NCI-H82 treated with DMSO at 0.1 percent for 48 hours (cell line): ENCODE results near the gene MOB3B.

Experiments
- DNase-seq: peaks from one replicate; lab custom pipeline; 2025; ENCODE audit not compliant: unreplicated experiment; lab: John Stamatoyannopoulos, UW

Gene MOB3B

GRCh38 chr9:27369591-27369990 lies 160.0 kb downstream of the MOB3B start:
- no peak for DNase-seq

GRCh38 chr9:27368316-27368985 lies 161.2 kb downstream of the MOB3B start:
- no peak for DNase-seq

GRCh38 chr9:27367921-27368315 lies 161.7 kb downstream of the MOB3B start:
- DNase-seq = no peak

GRCh38 chr9:27367175-27367798 lies 162.3 kb downstream of the MOB3B start:
- no peak for DNase-seq

GRCh38 chr9:27365707-27366376 lies 163.8 kb downstream of the MOB3B start:
- DNase-seq = no peak

GRCh38 chr9:27362447-27363210 lies 167.0 kb downstream of the MOB3B start:
- no peak for DNase-seq

GRCh38 chr9:27361492-27361891 lies 168.1 kb downstream of the MOB3B start:
- DNase-seq = no peak

GRCh38 chr9:27359763-27360162 lies 169.9 kb downstream of the MOB3B start:
- no peak for DNase-seq

GRCh38 chr9:27358007-27358406 lies 171.6 kb downstream of the MOB3B start:
- no peak for DNase-seq

GRCh38 chr9:27356446-27356845 lies 173.2 kb downstream of the MOB3B start:
- no peak for DNase-seq

- DNase-seq = no peak
Measured at GRCh38 chr9:27355166-27355565, 174.4 kb downstream of the MOB3B start.

GRCh38 chr9:27353474-27354229 lies 176.0 kb downstream of the MOB3B start:
- no peak for DNase-seq

- no peak for DNase-seq
Measured at GRCh38 chr9:27353166-27353473, 176.5 kb downstream of the MOB3B start.

GRCh38 chr9:27352457-27353165 lies 177.0 kb downstream of the MOB3B start:
- DNase-seq = no peak

GRCh38 chr9:27351438-27351837 lies 178.2 kb downstream of the MOB3B start:
- no peak for DNase-seq

- DNase-seq = no peak
Measured at GRCh38 chr9:27350382-27350976, 179.1 kb downstream of the MOB3B start.

- DNase-seq = no peak
Measured at GRCh38 chr9:27349698-27350080, 179.9 kb downstream of the MOB3B start.

- no peak for DNase-seq
Measured at GRCh38 chr9:27348785-27349697, 180.6 kb downstream of the MOB3B start.

GRCh38 chr9:27347889-27348288 lies 181.7 kb downstream of the MOB3B start:
- no peak for DNase-seq
